LNCaP clone FGC (cell line): Measurements from ENCODE around the gene TPP2.
A peak's percentile ranks its signal among the peaks of the same experiment; 100 is the strongest.

Experiments
- DNase-seq: peaks from one replicate; pipeline ENCODE4 v3.0.0-alpha.2; 2011; ENCODE audit warnings: low read depth
- H3K4me3 ChIP-seq: 2 replicates; pipeline ENCODE4 v1.5.1; 2011; ENCODE audit warnings: mild to moderate bottlenecking, low read depth, low read length, control low read depth
- CTCF ChIP-seq: IDR thresholded peaks from 2 replicates; pipeline ENCODE4 v1.5.1; 2012; ENCODE audit warnings: mild to moderate bottlenecking; ENCODE audit not compliant: control insufficient read depth, insufficient read depth; ENCODE audit errors: extremely low read depth

TPP2 gene

GRCh38 chr13:102596147-102597028 lies at the start of gene TPP2:
Gene TPP2, plus strand, starts transcription at chr13:102596986. Its CDS starts 53 bp downstream, at chr13:102597039.
- TF ChIP-seq CTCF, result no peak
- DNase-seq, result peak; percentile 88
- peak within 1 kb of the TSS; percentile 77 for H3K4me3 ChIP-seq

GRCh38 chr13:102548811-102549210 lies 48.0 kb upstream of the TPP2 start:
- no peak for DNase-seq
- H3K4me3 ChIP-seq, result no peak overlapping the region
- TF ChIP-seq CTCF, result no peak

- H3K4me3 ChIP-seq, result no peak overlapping the region
- no peak for DNase-seq
- no peak for TF ChIP-seq CTCF
These were observed 46.3 kb upstream of the TPP2 start for GRCh38 chr13:102550507-102550906.

- DNase-seq, result no peak
- H3K4me3 ChIP-seq, result no peak overlapping the region
These were observed 40.8 kb upstream of the TPP2 start for GRCh38 chr13:102555914-102556553.

GRCh38 chr13:102556806-102557205 lies 40.0 kb upstream of the TPP2 start:
- no peak overlapping the region for H3K4me3 ChIP-seq
- DNase-seq, result no peak
- no peak for TF ChIP-seq CTCF

More at GRCh38 chr13:102555914-102556553, 40.8 kb upstream of the TPP2 start:
- peak; percentile 45 for TF ChIP-seq CTCF

- TF ChIP-seq CTCF, result no peak
- DNase-seq, result no peak
- no peak overlapping the region for H3K4me3 ChIP-seq
These were observed 38.8 kb upstream of the TPP2 start for GRCh38 chr13:102558029-102558428.
